ENCODE data around the gene SMPD1. TPM values are rescaled to one million over a fixed set of nuclear protein-coding genes. Genes with fewer than 3 reads are reported as not detected.

SMPD1 gene
- total RNA-seq, 2 donors from 2014 or later = 44.5 to 71.7 TPM

DNA sequence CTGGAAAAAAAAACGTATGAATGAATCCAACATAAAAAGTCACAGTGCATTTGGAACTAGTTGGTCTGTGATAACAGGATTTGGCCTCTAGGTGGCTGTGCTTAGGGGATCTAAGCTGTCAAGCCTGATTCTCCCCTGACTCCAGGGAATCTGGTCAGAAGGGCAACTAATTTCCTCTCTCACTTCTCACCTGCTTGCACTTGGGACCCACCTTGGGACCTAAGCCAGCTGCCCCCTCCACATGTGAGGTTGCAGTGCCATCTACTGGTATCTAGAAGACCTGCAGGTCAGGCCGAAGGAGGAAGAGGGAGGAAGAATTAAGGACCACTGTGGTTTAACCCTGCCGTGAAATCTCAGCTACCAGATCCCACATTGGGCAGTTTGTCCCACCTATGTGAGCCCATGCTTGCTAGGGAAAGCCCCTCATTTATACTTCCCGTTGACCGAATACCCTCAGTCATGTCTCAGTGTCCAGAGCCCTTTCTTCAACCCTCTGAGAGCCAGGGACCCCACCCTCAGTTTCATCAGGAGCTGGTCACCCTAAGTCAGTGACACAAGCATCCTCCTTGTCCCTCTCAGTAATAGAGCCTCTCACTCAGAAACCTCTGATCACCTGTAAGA lies 36.8 kb upstream of the SMPD1 start:
- no peaks in the 10 kb centered on the region for H3K4me1 ChIP-seq
- no peak overlapping the region for H3K27ac ChIP-seq
- H3K27me3 ChIP-seq = no peaks in the 10 kb centered on the region
- peak; percentile 63 for DNase-seq (ENCODE audit: low spot score)
- no peaks in the 10 kb centered on the region for H3K9me3 ChIP-seq
- no peak overlapping the region for H3K4me3 ChIP-seq
- H3K36me3 ChIP-seq = no peaks in the 10 kb centered on the region
- TF ChIP-seq, protein P1, sequence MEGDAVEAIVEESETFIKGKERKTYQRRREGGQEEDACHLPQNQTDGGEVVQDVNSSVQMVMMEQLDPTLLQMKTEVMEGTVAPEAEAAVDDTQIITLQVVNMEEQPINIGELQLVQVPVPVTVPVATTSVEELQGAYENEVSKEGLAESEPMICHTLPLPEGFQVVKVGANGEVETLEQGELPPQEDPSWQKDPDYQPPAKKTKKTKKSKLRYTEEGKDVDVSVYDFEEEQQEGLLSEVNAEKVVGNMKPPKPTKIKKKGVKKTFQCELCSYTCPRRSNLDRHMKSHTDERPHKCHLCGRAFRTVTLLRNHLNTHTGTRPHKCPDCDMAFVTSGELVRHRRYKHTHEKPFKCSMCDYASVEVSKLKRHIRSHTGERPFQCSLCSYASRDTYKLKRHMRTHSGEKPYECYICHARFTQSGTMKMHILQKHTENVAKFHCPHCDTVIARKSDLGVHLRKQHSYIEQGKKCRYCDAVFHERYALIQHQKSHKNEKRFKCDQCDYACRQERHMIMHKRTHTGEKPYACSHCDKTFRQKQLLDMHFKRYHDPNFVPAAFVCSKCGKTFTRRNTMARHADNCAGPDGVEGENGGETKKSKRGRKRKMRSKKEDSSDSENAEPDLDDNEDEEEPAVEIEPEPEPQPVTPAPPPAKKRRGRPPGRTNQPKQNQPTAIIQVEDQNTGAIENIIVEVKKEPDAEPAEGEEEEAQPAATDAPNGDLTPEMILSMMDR (IDR thresholded peaks at IDR 0.05) = peak; percentile 86 to 95

DNA sequence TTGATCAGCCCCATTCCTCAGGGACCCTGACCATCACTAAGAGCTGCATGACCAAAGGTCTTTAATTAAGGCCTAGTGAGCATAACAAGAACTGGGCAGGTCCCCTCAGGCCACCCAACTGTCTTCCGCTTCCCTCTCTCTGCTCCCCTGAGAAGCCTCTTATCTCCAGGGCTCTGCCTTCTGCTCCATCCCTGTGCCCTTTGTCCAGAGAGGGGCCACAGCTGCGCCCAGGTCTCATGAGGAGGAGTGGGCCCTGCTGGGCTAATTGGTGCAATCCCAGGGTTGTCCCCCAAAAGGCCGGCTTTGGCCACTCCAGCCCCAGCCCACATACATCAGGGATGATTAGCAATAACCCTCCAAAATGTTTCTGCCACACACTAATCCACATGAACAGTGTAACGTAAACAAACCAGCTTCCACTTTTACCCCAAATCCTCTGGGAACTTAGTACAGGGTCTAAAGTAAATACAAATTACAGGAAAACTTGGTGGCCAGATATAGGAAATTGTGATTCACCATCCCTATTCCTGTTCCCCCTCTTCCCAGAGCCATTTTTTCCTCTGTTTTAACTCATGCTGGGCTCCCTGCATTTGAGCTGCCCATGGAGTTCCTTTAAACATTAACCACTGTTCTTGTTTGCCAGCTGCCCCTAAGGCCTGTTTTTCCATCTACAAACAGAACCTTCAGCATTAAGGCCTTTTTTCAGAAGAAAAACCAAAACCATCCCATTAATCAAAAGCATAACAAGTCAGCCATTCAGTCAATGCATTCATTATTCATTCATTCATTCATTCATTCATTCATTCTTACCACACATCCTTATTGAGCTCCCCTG lies 35.4 kb upstream of the SMPD1 start:
- Histone ChIP-seq H3K36me3 (no peaks in the 10 kb centered on the region), H3K9me3 (no peaks in the 10 kb centered on the region), H3K4me1 (no peaks in the 10 kb centered on the region), H3K4me3 (no peak overlapping the region), H3K27me3 (no peaks in the 10 kb centered on the region), H3K27ac (no peak overlapping the region)
- TF ChIP-seq, protein P1 (IDR thresholded peaks at IDR 0.05) = no peak
- DNase-seq (ENCODE audit: low spot score) = no peak

DNA sequence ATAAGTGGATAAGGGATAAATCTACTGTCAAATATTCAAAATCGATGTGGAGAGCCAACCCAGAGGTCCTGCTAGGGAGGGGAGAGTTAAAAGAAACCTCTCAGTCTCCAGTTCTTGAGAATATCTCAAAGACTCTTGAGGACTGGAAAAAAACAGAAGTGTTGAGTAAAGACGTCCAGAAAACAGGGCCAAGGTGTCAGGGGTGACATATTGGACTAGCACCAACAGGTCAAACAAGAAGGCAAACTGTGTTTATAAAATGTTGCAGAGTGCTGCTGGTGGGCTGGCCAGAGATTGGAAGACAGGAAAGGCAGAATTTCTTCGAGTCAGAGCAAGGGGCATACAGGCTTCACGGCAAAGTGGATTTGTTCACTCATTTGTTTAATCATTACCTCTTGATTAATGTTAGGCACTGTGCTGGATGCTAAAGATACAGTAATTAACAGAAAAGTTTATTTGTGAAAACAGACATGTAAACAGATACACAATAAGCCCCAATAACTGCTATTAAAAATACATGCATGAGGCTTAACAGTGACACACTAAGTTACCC lies 33.7 kb upstream of the SMPD1 start:
- no peaks in the 10 kb centered on the region for H3K27me3 ChIP-seq
- H3K27ac ChIP-seq = no peak overlapping the region
- DNase-seq (ENCODE audit: low spot score) = no peak
- TF ChIP-seq, protein P1 (IDR thresholded peaks at IDR 0.05) = no peak
- H3K9me3 ChIP-seq = no peaks in the 10 kb centered on the region
- H3K36me3 ChIP-seq = no peaks in the 10 kb centered on the region
- no peaks in the 10 kb centered on the region for H3K4me1 ChIP-seq
- H3K4me3 ChIP-seq = no peak overlapping the region

DNA sequence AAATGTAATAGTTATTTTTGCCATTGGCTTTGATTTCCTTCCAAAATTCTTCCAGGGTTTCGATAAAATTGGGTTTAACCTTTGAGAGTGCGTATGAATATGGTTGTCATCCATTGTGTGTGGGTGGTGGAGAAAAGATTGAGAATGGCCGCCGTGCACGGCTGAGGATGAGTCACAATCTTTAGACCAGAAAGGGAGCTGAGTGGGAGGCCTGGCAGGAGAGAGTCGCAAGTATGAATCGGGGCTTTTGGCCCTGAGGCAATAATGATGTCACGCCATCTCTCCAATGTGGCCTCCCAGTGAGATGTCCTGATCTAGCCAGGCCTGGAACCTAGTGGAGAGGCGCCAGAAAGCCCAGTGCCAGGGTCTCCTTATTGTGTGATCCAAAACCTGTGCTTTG lies 33.1 kb upstream of the SMPD1 start:
- Histone ChIP-seq H3K4me3 (no peak overlapping the region), H3K9me3 (no peaks in the 10 kb centered on the region), H3K36me3 (no peaks in the 10 kb centered on the region), H3K4me1 (peaks cover 0 to under 1% of the 10 kb centered on the region in 2 donors), H3K27ac (peak overlapping the region; percentile 7 to 38), H3K27me3 (no peaks in the 10 kb centered on the region)
- DNase-seq (ENCODE audit: low spot score) = peak; percentile 88
- TF ChIP-seq, protein P1 (IDR thresholded peaks at IDR 0.05) = no peak

GRCh38 chr11:6360183-6360582 lies 30.1 kb upstream of the SMPD1 start:
- DNase-seq (ENCODE audit: low spot score) = no peak
- Histone ChIP-seq H3K36me3 (no peaks in the 10 kb centered on the region), H3K9me3 (no peaks in the 10 kb centered on the region), H3K4me3 (no peak overlapping the region), H3K4me1 (peaks cover 0 to 14% of the 10 kb centered on the region in 2 donors), H3K27ac (no peak overlapping the region), H3K27me3 (no peaks in the 10 kb centered on the region)
- TF ChIP-seq, protein P1 (IDR thresholded peaks at IDR 0.05) = no peak
